ENCODE results near the gene MUC5AC. TPM values are rescaled to one million over a fixed set of nuclear protein-coding genes. Genes with fewer than 3 reads are reported as not detected.
A peak's percentile ranks its signal among the peaks of the same experiment; 100 is the strongest.
"Not testable (repeated sequence)": the region's sequence is repeated elsewhere in the genome, so short reads cannot be mapped to it uniquely, and the experiment has no call there.

The MUC5AC gene
- total and polyA plus RNA-seq, 2 of the 13 experiments (the other 11 are each of a cell fraction or from before 2014, with no cell fraction given), result under 0.01 TPM; not detected in 1

DNA sequence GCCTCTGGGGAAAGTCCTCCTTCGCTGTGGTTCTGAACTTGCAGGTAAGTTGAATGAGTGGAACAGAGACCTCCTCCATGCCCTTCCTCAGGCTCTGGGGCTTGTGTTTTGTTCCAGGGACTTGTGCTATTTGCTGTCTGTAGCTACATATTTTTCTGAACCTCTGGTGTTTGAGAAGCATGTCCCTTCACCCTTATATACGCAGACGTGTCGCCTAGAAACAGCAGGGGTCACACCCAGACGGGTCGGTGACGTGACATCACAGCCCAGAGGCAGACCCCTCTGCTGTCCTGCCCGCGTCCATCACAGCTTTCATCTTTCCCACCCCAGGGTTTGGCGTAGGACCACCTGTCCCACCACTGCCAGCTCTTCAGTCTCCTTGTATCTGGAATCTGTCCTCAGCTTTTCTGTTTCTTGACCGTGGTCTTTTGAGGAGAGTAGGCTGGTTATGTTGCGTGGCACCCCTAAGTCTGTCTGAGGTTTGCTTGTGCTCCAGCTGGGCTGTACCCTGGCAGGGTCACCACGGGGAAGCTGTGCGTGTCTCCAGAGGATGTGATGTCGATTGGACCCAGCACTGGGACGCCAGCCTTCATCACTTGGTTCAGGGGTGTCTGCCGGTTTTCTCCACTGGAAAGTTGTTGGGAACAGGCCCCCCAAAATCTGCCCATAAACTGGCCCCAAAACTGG is 51.8 kb downstream of the MUC5AC start:
- in situ Hi-C loops (cut with HindIII; ENCODE audit: extremely low pct_ligation_motif_present, low pct_unique_long_range_greater_than_20kb), result no loop called here

DNA sequence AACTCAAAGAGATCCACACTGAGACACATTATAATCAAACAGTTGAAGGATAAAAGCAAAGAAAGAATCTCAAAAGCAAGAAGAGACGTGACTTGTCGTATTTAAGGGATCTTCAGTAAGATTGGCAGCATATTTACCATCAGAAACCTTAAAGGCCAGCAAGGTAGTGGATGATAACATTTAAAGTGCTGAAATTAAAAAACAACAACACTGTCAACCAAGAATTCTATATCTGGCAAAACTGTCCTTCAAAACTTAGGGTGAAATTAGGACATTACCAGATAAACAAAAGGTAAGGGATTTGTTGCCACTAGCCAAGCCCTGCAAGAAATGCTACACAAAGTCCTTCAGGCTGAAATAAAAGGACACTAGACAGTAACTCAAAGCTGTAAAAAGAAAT is 54.1 kb downstream of the MUC5AC start:
- no peak for FAIRE-seq
- Histone ChIP-seq H2AFZ (ENCODE audit: low read length) (no peak overlapping the region), H3K4me1 (ENCODE audit: insufficient read depth, low read length) (0 out of 2 replicates have a peak, but pooled peaks cover 5% of the 10 kb centered on the region), H3K79me2 (ENCODE audit: insufficient read depth, low read length) (no peaks in the 10 kb centered on the region), H3K4me3 (replicated peaks in 1 of 3; ENCODE audit: insufficient read depth in 1 of 3, low read depth in 2 of 3, low read length in 3 of 3) (no peak overlapping the region), H3K9ac (ENCODE audit: insufficient read depth, low read depth, low read length) (no peak overlapping the region), H3K4me2 (ENCODE audit: low read depth, low read length) (no peak overlapping the region), H3K27me3 (ENCODE audit: control insufficient read depth in 1 of 2, insufficient read depth in 2 of 2, low read length in 2 of 2) (peaks cover 11 to 47% of the 10 kb centered on the region in 2 experiments; a peak in 4 of 5 replicates), H3K27ac (ENCODE audit: extremely low read length, insufficient read depth, low read length) (no peak overlapping the region), H3K9me3 (ENCODE audit: low read length) (peaks cover 18% of the 10 kb centered on the region), H4K20me1 (ENCODE audit: insufficient read depth, low read length) (no peaks in the 10 kb centered on the region), H3K36me3 (replicated peaks in 1 of 2; ENCODE audit: control insufficient read depth in 1 of 2, insufficient read depth in 2 of 2, low read length in 2 of 2) (no peaks in the 10 kb centered on the region)
- in situ Hi-C loops (cut with HindIII; ENCODE audit: extremely low pct_ligation_motif_present, low pct_unique_long_range_greater_than_20kb) (no loop called here), intact Hi-C loops (cut with micrococcal nuclease; ENCODE audit: unreplicated experiment) (no loop called here)
- ChIA-PET POLR2A (no interaction called here), CTCF (ENCODE audit: low intra/inter-chr PET ratio, low total read pairs) (no interaction called here)
- 3% methylated on average over 2 of the region's 2 CpGs for WGBS (ENCODE audit: low lambda C conversion rate)
- TF ChIP-seq ZNF569 (CRISPR knock-in tag; IDR thresholded peaks at IDR 0.05; ENCODE audit: borderline replicate concordance), result no peak
- no peak for ATAC-seq
- no peak for DNase-seq (ENCODE audit: low spot score)
- BruUV-seq (replicated peaks), result no TSS peak

More for the DNA sequence above, 51.8 kb downstream of the MUC5AC start:
- WGBS (ENCODE audit: low lambda C conversion rate), result 18% methylated on average over 11 of the region's 17 CpGs
- no peak for ATAC-seq
- Histone ChIP-seq H3K4me3 (replicated peaks in 1 of 3; ENCODE audit: insufficient read depth in 1 of 3, low read depth in 2 of 3, low read length in 3 of 3) (no peak overlapping the region), H3K4me1 (ENCODE audit: insufficient read depth, low read length) (0 out of 2 replicates have a peak, but pooled peaks cover 5% of the 10 kb centered on the region), H3K27ac (ENCODE audit: extremely low read length, insufficient read depth, low read length) (no peak overlapping the region), H4K20me1 (ENCODE audit: insufficient read depth, low read length) (no peaks in the 10 kb centered on the region), H3K9ac (ENCODE audit: insufficient read depth, low read depth, low read length) (no peak overlapping the region), H3K79me2 (ENCODE audit: insufficient read depth, low read length) (no peaks in the 10 kb centered on the region), H3K4me2 (ENCODE audit: low read depth, low read length) (no peak overlapping the region), H3K27me3 (ENCODE audit: control insufficient read depth in 1 of 2, insufficient read depth in 2 of 2, low read length in 2 of 2) (peaks cover 25 to 61% of the 10 kb centered on the region in 2 experiments; a peak in 4 of 5 replicates), H3K36me3 (replicated peaks in 1 of 2; ENCODE audit: control insufficient read depth in 1 of 2, insufficient read depth in 2 of 2, low read length in 2 of 2) (no peaks in the 10 kb centered on the region), H2AFZ (ENCODE audit: low read length) (no peak overlapping the region), H3K9me3 (ENCODE audit: low read length) (peaks cover 18% of the 10 kb centered on the region)
- TF ChIP-seq ZSCAN21 (CRISPR knock-in tag; IDR thresholded peaks at IDR 0.05; ENCODE audit: borderline replicate concordance) (no peak), CREB1 (IDR thresholded peaks at IDR 0.05) (peak; percentile 37), CREB1 (CRISPR knock-in tag; IDR thresholded peaks at IDR 0.05) (no peak)
- DNase-seq (ENCODE audit: low spot score), result no peak
- FAIRE-seq, result no peak
- CTCF ChIA-PET (ENCODE audit: low intra/inter-chr PET ratio, low total read pairs), result no interaction called here
- POLR2A ChIA-PET, result no interaction called here
- no TSS peak for BruUV-seq (replicated peaks)
- intact Hi-C loops (cut with micrococcal nuclease; ENCODE audit: unreplicated experiment), result loop anchor here (10.0 kb wide), 1 partner anchor 55 kb away; no protein-coding TSS in a partner anchor

DNA sequence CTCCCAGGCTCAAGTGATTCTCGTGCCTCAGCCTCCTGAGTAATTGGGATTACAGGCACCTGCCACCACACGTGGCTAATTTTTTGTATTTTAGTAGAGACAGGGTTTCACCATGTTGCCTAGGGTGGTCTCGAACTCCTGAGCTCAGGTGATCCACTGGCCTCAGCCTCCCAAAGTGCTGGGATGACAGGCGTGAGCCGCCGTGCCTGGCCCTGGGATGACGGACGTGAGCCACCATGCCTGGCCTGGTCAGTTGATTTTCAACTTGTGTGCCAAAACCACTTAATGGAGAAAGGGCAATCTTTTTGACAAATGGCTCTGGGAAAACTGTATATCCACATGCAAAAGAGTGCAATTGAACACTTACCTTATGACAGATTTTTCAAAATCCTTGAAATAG is 58.1 kb downstream of the MUC5AC start:
- H3K4me2 ChIP-seq (ENCODE audit: low read depth, low read length); intact Hi-C loops (cut with micrococcal nuclease; ENCODE audit: unreplicated experiment); ATAC-seq; CTCF ChIA-PET (ENCODE audit: low intra/inter-chr PET ratio, low total read pairs); FAIRE-seq; H4K20me1 ChIP-seq (ENCODE audit: insufficient read depth, low read length); DNase-seq (ENCODE audit: low spot score); H3K9ac ChIP-seq (ENCODE audit: insufficient read depth, low read depth, low read length); H3K79me2 ChIP-seq (ENCODE audit: insufficient read depth, low read length); in situ Hi-C loops (cut with HindIII; ENCODE audit: extremely low pct_ligation_motif_present, low pct_unique_long_range_greater_than_20kb); H2AFZ ChIP-seq (ENCODE audit: low read length); POLR2A ChIA-PET; BruUV-seq (replicated peaks); H3K27ac ChIP-seq (ENCODE audit: extremely low read length, insufficient read depth, low read length); H3K36me3 ChIP-seq (replicated peaks in 1 of 2; ENCODE audit: control insufficient read depth in 1 of 2, insufficient read depth in 2 of 2, low read length in 2 of 2); H3K4me3 ChIP-seq (replicated peaks in 1 of 3; ENCODE audit: insufficient read depth in 1 of 3, low read depth in 2 of 3, low read length in 3 of 3): not testable (repeated sequence)
- Histone ChIP-seq H3K9me3 (ENCODE audit: low read length) (peaks cover 13% of the 10 kb centered on the region), H3K4me1 (ENCODE audit: insufficient read depth, low read length) (peaks cover 18% of the 10 kb centered on the region), H3K27me3 (ENCODE audit: control insufficient read depth in 1 of 2, insufficient read depth in 2 of 2, low read length in 2 of 2) (peaks cover 9 to 48% of the 10 kb centered on the region in 2 experiments)
- WGBS (ENCODE audit: low lambda C conversion rate), result 27% methylated on average over 5 of the region's 8 CpGs

All from HepG2 (cell line).